ENCODE data around the gene UNC13D.
A peak's percentile ranks its signal among the peaks of the same experiment; 100 is the strongest.
"Not testable (repeated sequence)": the region's sequence is repeated elsewhere in the genome, so short reads cannot be mapped to it uniquely, and the experiment has no call there.

Gene UNC13D

DNA sequence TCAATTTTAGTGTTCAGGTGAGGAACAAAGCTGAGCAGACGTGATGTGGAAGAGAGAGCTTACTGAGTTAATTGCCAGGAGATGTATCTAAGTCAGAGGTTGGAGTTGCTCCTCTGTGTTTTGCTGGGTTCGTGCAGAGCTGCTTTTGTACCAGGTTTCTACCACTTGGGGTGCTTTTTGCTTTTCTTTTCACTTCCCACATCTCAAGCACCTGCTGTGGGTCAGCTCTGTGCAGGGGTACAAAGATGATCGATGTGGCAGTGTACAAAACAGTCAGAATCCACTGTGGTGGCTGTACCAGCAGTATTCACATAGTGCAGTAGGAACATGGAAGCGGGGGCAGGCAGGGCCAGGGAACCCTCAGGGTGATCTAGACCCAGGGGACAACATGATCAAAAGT lies 44.8 kb downstream of the UNC13D start:
- no peak for DNase-seq (ENCODE audit: low spot score)

- no peak for DNase-seq (ENCODE audit: low spot score)
These were observed 48.2 kb downstream of the UNC13D start for GRCh38 chr17:75795820-75796607.

- DNase-seq (ENCODE audit: low spot score): no peak
These were observed 50.7 kb downstream of the UNC13D start for GRCh38 chr17:75793460-75793859.

- no peak for DNase-seq (ENCODE audit: low spot score)
These were observed 53.0 kb downstream of the UNC13D start for GRCh38 chr17:75791254-75791653.

- DNase-seq (ENCODE audit: low spot score): peak; percentile 88
These were observed 59.0 kb downstream of the UNC13D start for GRCh38 chr17:75785016-75785890.

DNA sequence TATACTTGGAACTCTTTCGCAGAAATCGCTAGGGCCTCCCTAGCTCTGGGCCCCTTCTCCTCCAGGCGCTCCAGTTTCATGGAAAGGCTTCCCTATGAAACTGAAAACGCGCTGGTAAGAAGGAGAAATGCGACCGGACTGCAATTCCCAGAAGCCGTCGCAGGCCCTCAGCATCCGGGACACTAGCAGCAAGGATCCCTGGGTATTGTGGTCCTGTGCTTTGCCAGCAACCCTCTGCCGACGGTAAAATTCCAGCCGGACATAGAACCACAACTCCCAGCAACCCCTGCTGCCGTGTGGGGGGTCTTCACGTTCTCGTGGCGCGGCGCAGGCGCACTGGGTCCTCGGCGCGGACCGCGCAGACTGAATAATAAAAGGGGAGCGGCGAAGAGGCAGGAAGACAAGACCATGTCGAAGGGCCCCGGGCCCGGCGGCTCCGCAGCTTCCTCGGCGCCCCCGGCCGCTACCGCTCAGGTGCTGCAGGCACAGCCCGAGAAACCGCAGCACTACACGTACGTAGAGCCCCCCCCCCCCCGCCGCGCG lies 59.7 kb downstream of the UNC13D start, which contains the start of gene UNK:
TSS of gene UNK (plus strand) at position 334 of the 543 bp plus-strand sequence. CDS start at position 409, 75 bp downstream.
- DNase-seq (ENCODE audit: low spot score): peak; percentile 99

- no peak for DNase-seq (ENCODE audit: low spot score)
These were observed 60.3 kb downstream of the UNC13D start for GRCh38 chr17:75783803-75784472.

- DNase-seq (ENCODE audit: low spot score): peak; percentile 40
These were observed 61.0 kb downstream of the UNC13D start for GRCh38 chr17:75783069-75783783.

DNA sequence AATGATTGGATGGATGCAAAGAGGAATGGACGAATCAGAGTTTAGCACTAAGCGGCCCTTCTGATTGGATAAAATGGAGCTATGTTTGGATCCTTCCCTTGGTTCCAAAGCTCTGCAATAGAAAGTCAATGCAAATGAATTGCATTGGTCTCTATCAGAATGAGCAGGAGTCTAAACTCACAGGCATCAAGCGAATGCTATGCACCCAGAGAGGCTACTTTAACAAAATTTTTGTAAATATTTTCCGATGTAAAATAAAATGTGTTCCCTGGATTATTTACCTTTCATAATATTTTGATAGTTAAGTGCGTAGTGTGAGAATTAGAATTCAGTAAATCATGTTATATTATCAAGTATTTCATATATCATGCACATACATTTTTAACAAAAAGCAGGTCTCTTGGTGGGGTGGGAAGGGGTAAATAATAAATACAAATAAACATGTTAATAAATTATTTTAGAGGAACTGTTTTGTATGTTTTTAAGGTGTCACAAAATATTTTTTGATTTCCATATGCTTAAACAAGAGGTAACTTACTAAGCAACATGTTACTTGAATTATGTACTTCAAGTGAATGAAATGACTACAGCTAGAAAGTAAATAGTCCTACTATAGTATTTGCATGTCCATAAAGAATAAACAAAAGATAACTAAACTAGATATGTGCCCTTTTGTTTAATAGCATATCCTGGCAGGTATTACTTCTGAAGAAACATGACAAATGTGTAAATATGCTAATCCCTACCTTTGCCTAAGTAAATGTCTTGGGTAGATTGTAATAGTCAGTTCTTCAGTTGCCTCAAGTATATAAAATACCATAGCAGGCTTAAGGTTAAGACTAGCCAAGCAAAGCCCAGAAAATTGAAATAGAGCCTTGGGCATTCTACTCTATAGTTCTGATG lies 64.0 kb downstream of the UNC13D start:
- no peak for DNase-seq (ENCODE audit: low spot score)

GRCh38 chr17:75779250-75779986 lies 64.8 kb downstream of the UNC13D start:
- DNase-seq (ENCODE audit: low spot score): peak; percentile 100

DNA sequence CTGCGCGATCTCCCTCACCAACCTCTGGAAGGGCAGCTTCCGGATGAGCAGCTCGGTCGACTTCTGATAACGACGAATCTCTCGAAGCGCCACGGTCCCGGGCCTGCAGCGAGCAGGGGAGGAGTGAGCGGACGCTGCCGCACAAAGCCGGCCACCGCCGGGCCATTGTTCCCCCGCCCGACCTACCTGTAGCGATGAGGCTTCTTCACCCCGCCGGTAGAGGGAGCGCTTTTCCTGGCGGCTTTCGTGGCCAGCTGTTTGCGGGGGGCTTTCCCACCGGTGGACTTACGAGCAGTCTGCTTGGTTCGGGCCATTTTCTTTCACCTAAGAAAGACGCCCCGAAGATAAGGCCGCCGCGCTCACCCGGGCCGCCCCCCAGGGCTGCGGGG lies 65.3 kb downstream of the UNC13D start:
- no peak for DNase-seq (ENCODE audit: low spot score)

- not testable (repeated sequence) for DNase-seq (ENCODE audit: low spot score)
These were observed 65.9 kb downstream of the UNC13D start for GRCh38 chr17:75778066-75778860.

DNA sequence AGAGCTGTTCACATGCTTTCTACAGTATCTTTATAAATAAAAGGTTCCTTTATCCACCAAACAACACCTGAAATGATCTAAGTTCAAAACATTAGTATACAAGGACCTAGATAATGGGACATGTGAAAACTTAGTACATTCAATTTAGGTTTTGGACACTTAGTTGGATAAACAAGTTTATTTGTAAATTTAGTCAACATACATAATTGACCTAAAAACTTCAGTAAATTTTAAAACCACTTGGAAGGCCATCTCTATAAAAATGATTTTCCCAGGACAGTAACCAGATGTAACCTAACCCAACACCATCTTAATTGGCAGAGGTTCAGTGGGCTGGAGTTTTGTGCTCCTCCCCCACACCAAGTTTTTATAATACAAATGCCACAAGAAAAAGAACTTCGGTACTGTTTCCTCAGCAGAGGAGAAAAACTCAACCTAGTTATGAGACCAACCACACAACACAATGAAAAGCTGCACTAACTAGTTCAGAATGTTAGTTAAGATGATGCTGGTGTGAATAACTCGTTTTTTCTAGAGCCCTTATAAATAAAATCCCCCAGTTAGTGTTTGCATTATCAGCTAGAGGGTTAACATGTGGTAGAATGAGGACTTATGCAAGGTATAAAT lies 66.8 kb downstream of the UNC13D start:
- DNase-seq (ENCODE audit: low spot score): no peak

Data from Ammon's horn (tissue), 1 donor.